Esophagus squamous epithelium (tissue), 5 donors: ENCODE data around the gene HDGFL2. TPM values are rescaled to one million over a fixed set of nuclear protein-coding genes. Genes with fewer than 3 reads are reported as not detected.

ENCODE experiments used
- DNase-seq: peaks from one replicate; lab custom pipeline; 2025; lab: John Stamatoyannopoulos, UW
- H3K27ac ChIP-seq, 4 donors: fragments of 200-600 bp; sonication (generic); one replicate each; pipeline ENCODE4 v1.5.1; 2016 to 2019; ENCODE audit warnings: mild to moderate bottlenecking in 1 of 4
- H3K27me3 ChIP-seq, 4 donors: fragments of 200-600 bp; sonication (generic); 1 replicate in 3 of 4; 2 replicates in 1 of 4; pipeline versions ENCODE4 v1.5.1 to v1.6.0; 2017 to 2021; ENCODE audit warnings: antibody characterized with exemption in 1 of 4
- H3K36me3 ChIP-seq, 3 donors: fragments of 200-600 bp; sonication (generic); one replicate each; pipeline ENCODE4 v1.5.1; 2016 to 2019
- H3K4me1 ChIP-seq, 3 donors: fragments of 200-600 bp; sonication (generic); one replicate each; pipeline ENCODE4 v1.5.1; 2017 to 2019
- H3K4me3 ChIP-seq, 4 donors: fragments of 200-600 bp; sonication (generic); 1 replicate in 3 of 4; 2 replicates in 1 of 4; pipeline ENCODE4 v1.5.1; 2016 to 2019; ENCODE audit warnings: mild to moderate bottlenecking in 2 of 4, moderate library complexity in 1 of 4
- H3K9me3 ChIP-seq, 3 donors: fragments of 200-600 bp; sonication (generic); one replicate each; pipeline ENCODE4 v1.5.1; 2016 to 2019
- POLR2A ChIP-seq, 4 donors: fragments of 450-650 bp; IDR thresholded peaks; one replicate each; pipeline ENCODE4 v1.6.1; 2017; ENCODE audit warnings: antibody characterized with exemption in 4 of 4, mild to moderate bottlenecking in 4 of 4, moderate library complexity in 3 of 4
- WGBS, 2 donors: methylation state at CpG; one replicate each; pipeline ENCODE4 v1.1.5; 2018; 5-methylcytosine and 5-hydroxymethylcytosine counted together
- intact Hi-C: fragments of 100-400 bp; cut with DNase I; formaldehyde crosslinking; loops from one replicate; pipeline ENCODE4 v1.15.0; 2022
- small RNA-seq, 4 donors: library from RNA; depleted of rRNA; stranded (forward); fragments of <200 nt; gene quantifications; one replicate each; pipeline ENCODE3, GENCODE V24; 2016
- total RNA-seq, 4 donors: library from RNA; depleted of rRNA; stranded (reverse); fragments of >200 nt; gene quantifications; one replicate each; pipeline ENCODE4 v1.1.0, GENCODE V29; 2016
- TF ChIP-seq, protein P1 (sequence below), 6 experiments: fragments of 450-650 bp in 4 of 6; fragments of 200-600 bp in 2 of 6; sonication (generic) in 2 of 6; IDR thresholded peaks; one replicate each; pipeline ENCODE4 v1.5.1; 2016 to 2019; ENCODE audit warnings: antibody characterized with exemption in 6 of 6, mild to moderate bottlenecking in 4 of 6, moderate library complexity in 4 of 6
- donor health status: DM: yes; HTN: yes; CAD: no.

The HDGFL2 gene
- total RNA-seq, 4 donors from 2014 or later, result 18.4 to 28.8 (median 20.5) TPM

DNA sequence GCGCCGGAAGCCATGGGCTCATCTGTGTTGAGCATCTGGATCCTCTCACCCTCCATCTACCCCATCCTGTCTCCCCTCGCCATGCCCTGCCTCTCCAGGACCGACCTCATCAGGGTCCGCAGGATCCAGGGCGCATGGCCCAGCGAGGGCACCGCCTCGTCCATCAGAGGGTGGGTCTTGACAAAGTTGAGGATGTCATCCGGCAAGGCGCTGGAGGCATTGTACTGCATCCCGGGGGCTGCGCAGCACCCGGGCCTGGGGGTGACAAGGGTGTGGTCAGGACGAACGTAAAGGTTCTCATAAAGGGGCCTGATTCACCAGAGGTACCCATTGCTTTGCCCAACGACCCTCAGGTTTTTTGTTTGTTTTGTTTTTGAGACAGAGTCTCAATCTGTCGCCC, 77.9 kb downstream of the HDGFL2 start:
- Histone ChIP-seq H3K4me1 (no peaks in the 10 kb centered on the region), H3K27me3 (peaks cover 0 to 27% (median 0%) of the 10 kb centered on the region in 4 donors), H3K27ac (no peak overlapping the region), H3K9me3 (no peaks in the 10 kb centered on the region), H3K4me3 (no peak overlapping the region), H3K36me3 (no peaks in the 10 kb centered on the region)
- no peak for TF ChIP-seq POLR2A (IDR thresholded peaks at IDR 0.05)
- TF ChIP-seq, protein P1, sequence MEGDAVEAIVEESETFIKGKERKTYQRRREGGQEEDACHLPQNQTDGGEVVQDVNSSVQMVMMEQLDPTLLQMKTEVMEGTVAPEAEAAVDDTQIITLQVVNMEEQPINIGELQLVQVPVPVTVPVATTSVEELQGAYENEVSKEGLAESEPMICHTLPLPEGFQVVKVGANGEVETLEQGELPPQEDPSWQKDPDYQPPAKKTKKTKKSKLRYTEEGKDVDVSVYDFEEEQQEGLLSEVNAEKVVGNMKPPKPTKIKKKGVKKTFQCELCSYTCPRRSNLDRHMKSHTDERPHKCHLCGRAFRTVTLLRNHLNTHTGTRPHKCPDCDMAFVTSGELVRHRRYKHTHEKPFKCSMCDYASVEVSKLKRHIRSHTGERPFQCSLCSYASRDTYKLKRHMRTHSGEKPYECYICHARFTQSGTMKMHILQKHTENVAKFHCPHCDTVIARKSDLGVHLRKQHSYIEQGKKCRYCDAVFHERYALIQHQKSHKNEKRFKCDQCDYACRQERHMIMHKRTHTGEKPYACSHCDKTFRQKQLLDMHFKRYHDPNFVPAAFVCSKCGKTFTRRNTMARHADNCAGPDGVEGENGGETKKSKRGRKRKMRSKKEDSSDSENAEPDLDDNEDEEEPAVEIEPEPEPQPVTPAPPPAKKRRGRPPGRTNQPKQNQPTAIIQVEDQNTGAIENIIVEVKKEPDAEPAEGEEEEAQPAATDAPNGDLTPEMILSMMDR (IDR thresholded peaks at IDR 0.05), result no peak
- intact Hi-C loops, result no loop called here
- 72 to 88% methylated on average over 3 to 18 of the region's 18 CpGs for WGBS, 2 donors
- no peak for DNase-seq

DNA sequence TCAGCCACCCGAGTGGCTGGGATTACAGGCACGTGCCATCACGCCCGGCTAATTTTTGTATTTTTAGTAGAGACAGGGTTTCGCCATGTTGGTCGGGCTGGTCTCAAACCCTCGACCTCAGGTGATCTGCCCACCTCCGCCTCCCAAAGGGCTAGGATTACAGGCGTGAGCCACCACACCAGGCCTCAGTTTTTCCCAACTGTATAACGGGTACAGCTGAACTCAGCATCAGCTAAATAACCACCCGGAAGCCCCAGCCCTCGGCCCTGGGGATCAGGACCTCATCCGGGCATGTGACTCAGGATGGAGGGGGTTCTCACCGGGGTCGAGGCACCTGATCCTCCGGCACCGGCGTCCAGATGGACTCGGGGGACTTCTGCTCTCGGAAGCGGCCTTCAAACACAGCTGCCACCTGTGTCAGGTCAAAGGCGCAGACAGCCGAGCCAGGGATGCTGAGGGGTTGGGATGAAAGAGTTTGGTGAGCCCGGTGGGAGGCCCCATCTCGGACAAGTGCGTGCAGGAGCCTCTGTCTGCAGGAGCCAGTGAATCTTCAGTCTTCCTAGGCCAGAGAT, 78.5 kb downstream of the HDGFL2 start:
- Histone ChIP-seq H3K4me1 (no peaks in the 10 kb centered on the region), H3K9me3 (no peaks in the 10 kb centered on the region), H3K36me3 (no peaks in the 10 kb centered on the region), H3K4me3 (no peak overlapping the region), H3K27me3 (peaks cover 0 to 27% (median 0%) of the 10 kb centered on the region in 4 donors), H3K27ac (no peak overlapping the region)
- 78 to 90% methylated on average over 2 to 20 of the region's 26 CpGs for WGBS, 2 donors
- TF ChIP-seq POLR2A (IDR thresholded peaks at IDR 0.05), result no peak
- TF ChIP-seq, protein P1 (IDR thresholded peaks at IDR 0.05), result no peak
- intact Hi-C loops, result no loop called here
- DNase-seq, result no peak

Small RNA genes lying within 50 kb of the gene (small RNA-seq; reads per million reads assigned to genes)
- 0 reads per million in 4 donors for gene MIR4746

Other genes starting within 250 kb of the HDGFL2 start
- 1 to 10 TPM in 1 of 4 donors, under 1 TPM in 3; 0.27 to 5.0 (median 0.44) TPM for gene EBI3, start 242.8 kb upstream of the HDGFL2 start, total RNA-seq
- 10 to 100 TPM; 18.5 to 33.0 (median 23.2) TPM for gene YJU2, start 225.2 kb upstream of the HDGFL2 start, total RNA-seq
- gene SHD, start 193.0 kb upstream of the HDGFL2 start, total RNA-seq, result not detected
- under 1 TPM in 3 of 4 donors, not detected in 1; 0.22 to 0.76 (median 0.38) TPM for gene TMIGD2, start 169.9 kb upstream of the HDGFL2 start, total RNA-seq
- under 1 TPM in 2 of 4 donors, not detected in 2; 0.18 to 0.61 TPM for gene FSD1, start 167.7 kb upstream of the HDGFL2 start, total RNA-seq
- 100 to 1,000 TPM in 1 of 4 donors, 10 to 100 TPM in 3; 61.4 to 131 (median 82.5) TPM for gene STAP2, start 133.5 kb upstream of the HDGFL2 start, total RNA-seq
- 10 to 100 TPM in 1 of 4 donors, 1 to 10 TPM in 3; 2.5 to 11.1 (median 6.5) TPM for gene MPND, start 128.7 kb upstream of the HDGFL2 start, total RNA-seq
- 100 to 1,000 TPM in 2 of 4 donors, 10 to 100 TPM in 2; 67.4 to 131 (median 91.2) TPM for gene SH3GL1, start 71.8 kb upstream of the HDGFL2 start, total RNA-seq
- 10 to 100 TPM in 3 of 4 donors, 1 to 10 TPM in 1; 7.6 to 20.9 (median 11.9) TPM for gene CHAF1A, start 69.7 kb upstream of the HDGFL2 start, total RNA-seq
- gene UBXN6, start 14.5 kb upstream of the HDGFL2 start, total RNA-seq, result 10 to 100 TPM; 40.7 to 72.9 (median 50.8) TPM
- 1 to 10 TPM; 1.4 to 6.7 (median 2.4) TPM for gene PLIN4, start 46.2 kb downstream of the HDGFL2 start, total RNA-seq
- 10 to 100 TPM in 1 of 4 donors, 1 to 10 TPM in 3; 1.9 to 12.9 (median 5.2) TPM for gene PLIN5, start 62.9 kb downstream of the HDGFL2 start, total RNA-seq
- 10 to 100 TPM in 3 of 4 donors, 1 to 10 TPM in 1; 3.8 to 53.0 (median 21.1) TPM for gene LRG1, start 67.7 kb downstream of the HDGFL2 start, total RNA-seq
- gene SEMA6B, start 87.4 kb downstream of the HDGFL2 start, total RNA-seq, result 1 to 10 TPM in 2 of 4 donors, under 1 TPM in 2; 0.61 to 4.3 (median 1.8) TPM
- gene TNFAIP8L1, start 167.2 kb downstream of the HDGFL2 start, total RNA-seq, result 1 to 10 TPM; 3.6 to 6.2 (median 4.4) TPM
- gene MYDGF, start 198.0 kb downstream of the HDGFL2 start, total RNA-seq, result 10 to 100 TPM; 33.2 to 52.5 (median 41.5) TPM